ENCODE data around the gene MINDY4.

GRCh38 chr7:30813466-30813865, 42.2 kb downstream of the MINDY4 start:
- TF ChIP-seq CTCF (IDR thresholded peaks at IDR 0.05; ENCODE audit: insufficient read depth, low read length, poor library complexity, severe bottlenecking) (no peak), EZH2phosphoT487 (conservative IDR thresholded peaks at IDR 0.05; ENCODE audit: low read length) (no peak)

All from SU-DHL-6 (cell line).